ENCODE measurements around the gene GRM8.
"Not testable (repeated sequence)": the region's sequence is repeated elsewhere in the genome, so short reads cannot be mapped to it uniquely, and the experiment has no call there.

The GRM8 gene

DNA sequence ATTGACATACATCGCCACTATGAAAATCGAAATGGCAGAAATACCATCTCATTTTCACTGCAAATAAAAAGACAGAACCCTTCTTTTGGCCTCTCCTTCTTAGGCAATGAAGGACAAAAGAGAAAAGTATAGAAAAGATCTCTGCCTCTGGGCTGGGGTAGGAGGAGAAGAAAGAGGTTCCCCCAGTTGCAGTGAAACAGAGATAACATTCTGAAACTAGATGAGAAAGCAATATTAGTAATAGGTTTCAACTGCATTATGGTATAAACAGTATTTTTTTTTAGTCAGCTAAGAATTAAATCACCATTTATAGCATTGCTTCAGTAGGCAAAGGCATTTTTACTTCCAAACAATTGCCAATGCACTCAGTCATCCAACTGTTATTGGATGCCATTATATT is 347.5 kb downstream of the GRM8 start:
- not testable (repeated sequence) for DNase-seq

DNA sequence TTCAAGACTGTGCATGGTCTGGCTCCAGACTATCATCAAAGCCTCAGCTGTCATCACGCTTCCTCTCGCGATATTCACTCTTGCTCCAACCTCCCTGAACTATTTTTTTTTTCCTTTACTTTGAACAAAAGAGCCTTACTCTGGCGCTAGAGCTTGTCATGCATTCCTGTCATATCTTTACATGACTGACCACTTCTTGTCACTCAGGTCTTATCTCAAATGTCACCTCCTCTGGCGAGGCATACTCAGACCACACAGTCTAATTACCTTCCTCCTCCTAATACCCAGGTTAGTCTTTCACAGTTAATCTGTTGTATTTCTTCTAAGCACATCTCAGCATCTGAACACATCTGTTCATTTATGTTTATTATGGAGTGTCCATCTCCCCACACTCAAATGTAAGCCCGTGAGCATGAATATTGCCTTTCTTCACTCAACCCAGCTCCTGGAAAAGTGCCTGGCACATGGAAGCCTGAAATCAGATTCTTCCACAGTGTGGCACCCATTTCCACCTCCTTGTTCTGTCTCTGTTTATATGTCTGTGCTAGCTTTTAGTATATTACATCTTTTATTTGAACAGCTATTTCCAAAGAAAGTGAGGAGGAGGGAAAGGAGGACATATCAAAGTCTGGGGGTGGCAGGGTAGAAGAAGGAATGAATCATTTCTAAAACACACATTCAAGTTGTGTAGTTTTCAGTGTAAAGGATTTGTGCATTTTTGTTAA is 351.5 kb downstream of the GRM8 start:
- not testable (repeated sequence) for DNase-seq

DNA sequence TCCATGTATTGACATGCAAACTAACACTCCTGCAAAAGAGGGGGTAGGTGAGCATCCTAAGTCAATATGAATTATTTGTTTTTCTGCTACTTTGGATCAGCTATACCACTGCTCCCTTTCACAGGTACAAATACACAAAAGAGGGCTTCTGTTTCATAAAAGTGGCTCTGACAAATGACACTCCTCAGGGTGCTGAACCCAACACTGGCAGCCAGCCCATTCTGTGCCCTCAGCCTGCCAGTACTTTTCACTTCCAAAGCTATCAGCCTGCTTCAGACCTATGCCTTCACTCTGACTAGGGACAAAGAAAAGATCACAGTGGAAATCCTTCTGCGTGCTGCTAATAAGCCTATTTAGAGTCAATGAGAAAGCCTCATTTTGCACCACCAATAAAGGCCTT is 364.8 kb downstream of the GRM8 start:
- not testable (repeated sequence) for DNase-seq

DNA sequence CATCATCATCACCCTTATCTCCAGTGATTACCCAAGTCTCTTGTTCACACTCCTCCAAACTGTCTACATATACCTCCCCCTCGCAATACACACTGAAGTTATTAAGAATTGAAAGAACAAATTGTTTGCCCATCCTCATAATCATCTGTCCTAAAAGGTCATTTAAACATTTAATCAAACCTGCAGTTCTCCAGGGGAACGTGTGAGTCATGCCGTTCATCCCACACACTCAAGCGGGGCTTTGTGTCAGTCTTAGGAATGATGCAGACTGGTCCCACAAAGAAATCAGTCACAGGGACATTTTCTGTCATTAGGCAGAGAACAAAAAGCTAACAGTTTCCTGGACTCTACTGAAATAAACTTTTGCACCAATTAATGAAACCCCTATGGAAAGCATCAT is 365.2 kb downstream of the GRM8 start:
- DNase-seq: not testable (repeated sequence)

DNA sequence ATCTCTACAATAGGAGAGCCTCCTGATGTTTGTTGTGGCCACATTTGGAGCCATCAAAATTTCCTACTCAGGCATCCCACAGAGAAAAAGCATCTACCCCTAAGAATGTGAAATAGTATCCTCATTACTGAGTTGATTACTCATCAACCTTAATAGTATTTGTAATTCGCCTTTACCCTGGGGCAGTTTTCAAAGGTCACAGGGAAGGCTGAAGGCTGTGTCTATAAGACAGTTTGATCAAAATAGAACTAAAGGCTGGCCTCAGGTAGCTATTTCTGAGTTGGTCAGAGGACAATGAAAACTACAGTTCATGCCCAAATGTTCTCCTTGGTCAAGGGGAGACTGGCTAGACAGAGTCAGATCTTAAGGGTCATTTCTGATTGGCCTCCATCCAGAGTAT is 370.0 kb downstream of the GRM8 start:
- not testable (repeated sequence) for DNase-seq

DNA sequence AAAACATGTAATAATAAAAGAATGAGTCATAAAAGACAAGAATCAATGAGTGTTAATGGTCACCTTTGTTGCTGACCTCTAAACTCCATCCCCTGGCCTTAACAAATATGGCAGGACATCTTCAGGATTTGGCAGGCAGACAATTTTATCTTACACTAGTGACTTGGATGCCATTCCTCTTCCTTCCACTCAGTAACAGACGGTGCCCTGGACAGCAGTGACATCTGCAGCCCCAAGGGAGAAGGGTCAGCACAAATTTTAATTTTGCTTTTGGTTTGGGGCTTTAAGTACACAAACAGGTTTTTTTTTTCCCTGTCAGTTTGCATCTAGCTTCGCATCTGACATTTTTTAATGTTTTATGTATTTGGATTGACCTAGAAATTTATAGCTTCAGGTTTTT is 370.8 kb downstream of the GRM8 start:
- not testable (repeated sequence) for DNase-seq

DNA sequence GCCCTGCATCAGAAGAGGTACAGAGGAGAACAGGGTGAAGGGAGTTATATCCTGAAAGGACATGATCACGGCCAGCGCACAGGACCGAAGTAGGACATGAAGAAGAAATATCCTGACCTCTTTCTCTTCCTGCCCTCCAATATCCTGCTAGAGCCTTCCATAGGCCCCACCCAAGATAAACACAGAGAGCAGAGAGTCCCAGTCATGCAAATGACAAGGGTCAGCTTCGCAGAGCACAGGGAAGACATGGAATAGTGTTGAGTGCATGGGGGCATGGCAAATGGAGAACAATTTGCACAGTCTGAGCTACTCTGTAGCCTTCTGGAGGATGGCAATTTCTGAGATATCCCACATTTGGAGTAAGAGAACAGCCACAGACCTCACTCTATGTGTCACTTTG is 371.4 kb downstream of the GRM8 start:
- DNase-seq: no peak

DNA sequence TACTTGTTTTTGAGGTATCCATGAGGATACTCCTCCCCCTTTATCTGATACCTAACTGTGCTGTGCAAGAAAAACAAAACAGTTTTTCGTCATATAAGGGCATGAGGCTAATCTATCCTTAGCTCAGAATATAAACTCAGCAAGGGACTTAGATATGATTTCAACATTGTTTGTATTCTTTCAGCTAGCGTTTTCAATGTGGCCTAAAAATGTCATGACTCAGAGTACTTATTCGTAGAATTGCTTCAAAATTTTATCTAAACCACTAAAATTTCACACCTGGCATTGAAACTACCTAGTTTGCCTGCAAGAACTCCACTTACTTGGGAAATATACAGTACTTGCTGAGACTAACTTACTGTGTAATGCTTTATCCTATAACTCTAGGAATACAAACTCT is 376.2 kb downstream of the GRM8 start:
- not testable (repeated sequence) for DNase-seq

DNA sequence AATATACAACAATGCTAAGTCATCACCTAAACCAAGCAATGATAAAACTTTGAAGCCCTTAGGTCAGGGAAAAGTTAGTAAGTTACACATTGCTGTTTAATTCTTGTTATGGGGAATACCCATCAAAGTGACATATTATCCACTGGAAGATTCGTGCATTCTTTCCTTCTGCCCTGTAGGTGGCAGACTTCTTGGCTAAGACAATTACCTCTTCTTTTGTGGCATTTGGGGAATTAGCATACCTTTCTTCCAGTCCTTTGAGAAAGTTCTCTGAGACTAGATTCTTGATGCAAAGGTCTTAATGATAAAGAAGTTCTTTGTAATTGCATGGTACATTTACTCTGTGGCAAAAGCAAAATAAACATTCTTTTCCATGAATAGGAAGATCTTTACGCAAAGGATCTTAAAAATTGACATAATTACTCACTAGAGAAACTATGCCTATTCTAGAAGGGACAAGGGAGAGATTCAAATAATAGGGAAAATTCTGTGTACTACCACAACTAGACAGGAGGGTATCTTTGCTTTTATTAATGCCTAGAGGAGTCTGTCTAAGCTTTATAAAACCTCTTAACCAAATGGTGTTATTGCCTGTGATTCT is 395.9 kb downstream of the GRM8 start:
- no peak for DNase-seq

DNA sequence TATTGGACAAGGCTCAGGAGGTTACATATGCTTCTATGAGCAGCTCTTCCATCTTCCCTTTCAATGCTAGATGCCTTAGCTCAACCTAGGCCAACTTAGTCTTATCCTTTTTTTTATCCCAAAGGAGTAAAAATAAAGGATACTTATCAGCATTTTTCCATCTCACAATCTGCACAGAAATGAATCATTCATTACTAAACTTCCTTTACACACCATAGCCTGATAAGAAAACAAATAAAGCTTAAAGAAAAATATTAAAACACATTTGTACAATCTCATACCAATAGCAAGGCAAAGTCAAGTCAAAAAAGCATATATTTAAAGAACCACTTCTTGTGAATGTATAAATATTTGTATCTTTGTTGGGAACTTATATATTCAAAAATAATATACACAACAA is 407.4 kb downstream of the GRM8 start:
- DNase-seq: no peak

DNA sequence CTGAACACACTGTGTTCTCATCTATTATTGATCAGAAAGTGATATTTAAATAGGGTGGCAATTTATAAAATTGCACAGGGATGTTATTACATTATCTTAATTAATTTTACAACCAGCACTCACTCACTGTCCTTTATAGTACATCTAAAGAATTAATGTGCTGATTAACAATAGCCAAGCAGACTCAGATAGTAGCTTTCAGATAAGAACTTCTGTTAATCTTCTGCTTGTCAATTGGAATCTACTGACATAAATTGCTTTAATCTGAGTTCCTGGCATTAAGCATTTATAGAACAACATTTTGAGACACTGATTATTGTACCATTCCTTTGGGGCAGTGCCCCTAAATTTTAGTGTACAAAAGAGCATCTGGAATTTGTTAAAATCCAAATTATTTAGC is 408.9 kb downstream of the GRM8 start:
- no peak for DNase-seq

DNA sequence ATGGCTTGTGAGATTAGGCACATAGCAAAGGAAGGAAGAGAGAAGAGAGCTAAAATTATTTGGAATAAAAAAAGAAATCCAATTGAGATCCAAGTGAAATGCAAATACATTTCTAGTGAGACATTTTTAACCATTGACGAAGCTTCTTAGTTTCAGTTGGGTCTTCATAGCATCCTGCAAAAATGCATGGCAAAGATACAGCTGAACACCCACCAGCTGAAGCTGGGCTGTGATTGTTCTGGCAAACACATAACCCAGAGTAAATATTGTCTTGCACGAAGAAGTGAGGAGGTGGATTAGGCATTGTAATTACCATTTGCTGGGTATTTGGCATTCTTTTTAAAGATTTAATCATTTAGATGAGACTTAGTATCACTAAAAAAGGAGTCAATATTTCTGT is 409.4 kb downstream of the GRM8 start:
- no peak for DNase-seq

DNA sequence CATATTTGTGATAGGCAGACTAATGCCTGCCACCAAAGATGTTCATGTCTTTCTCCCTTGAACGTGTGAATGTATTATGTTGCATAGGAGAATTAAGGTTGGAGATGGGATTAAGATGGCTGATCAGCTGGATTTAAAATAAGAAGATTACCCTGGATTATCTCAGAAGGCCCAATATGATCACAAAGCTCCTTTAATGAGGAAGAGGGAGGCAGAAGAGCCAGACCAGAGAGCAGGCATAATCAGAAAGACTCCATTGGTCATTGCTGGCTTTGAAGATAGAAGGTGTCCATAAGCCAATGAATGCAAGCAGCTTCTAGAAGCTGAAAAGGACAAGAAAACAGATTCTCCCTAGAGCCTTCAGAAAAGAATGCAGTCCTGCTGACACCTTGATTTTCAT is 410.3 kb downstream of the GRM8 start:
- DNase-seq: no peak

DNA sequence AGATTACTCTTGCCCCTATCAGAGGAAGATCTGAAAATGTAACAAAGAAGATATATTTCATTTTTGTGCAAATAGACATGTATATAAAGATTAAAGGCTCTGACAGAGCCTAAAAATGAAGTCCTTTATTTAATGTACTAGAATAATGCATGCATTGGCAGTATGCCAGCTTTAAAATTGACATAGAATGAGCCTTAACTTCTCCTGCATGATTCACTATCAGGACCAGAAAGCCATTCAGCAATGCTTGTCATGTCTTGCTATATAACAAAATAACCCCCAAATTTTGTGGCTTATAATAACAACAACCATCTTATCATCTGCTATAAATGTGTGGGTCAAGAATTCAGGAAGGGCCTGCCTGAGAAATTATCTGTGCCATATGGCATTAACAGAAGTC is 411.9 kb downstream of the GRM8 start:
- DNase-seq: no peak

DNA sequence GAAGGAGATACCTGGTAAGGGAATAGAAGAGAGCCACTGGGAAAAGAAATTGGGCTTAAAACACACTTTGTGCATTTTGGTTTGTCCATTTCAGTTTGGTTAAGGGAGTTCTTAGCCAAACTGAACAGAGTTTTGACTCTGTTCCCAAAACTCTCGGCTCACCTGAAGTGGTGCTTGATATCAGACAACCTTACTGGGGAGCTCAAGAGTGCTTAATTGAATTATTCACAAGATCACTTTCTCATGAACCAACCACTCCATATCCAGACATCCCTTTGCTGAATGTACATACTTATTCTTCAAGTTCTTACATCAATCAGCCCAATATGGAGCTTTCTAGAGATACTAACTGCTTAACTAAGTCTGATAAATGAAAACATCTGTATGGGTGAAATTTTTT is 413.1 kb downstream of the GRM8 start:
- DNase-seq: no peak

DNA sequence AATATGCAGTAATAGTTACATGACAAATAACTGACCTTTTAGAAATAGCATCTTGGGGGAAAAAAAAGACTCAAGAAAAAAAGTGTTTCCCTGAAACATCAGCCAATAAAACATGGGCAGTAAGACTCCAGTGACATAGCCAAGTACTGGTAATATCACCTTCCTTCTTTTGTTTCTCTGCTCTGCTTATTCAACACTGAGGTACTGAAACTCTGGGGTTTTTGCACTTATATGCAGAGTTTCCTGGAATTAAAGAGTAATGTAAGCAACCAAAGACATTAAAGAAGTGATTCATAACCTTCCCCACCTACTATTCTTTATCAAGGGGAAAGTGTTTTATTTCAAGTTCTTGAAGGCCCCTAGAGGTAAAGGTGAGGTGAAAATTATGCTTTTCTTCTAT is 414.5 kb downstream of the GRM8 start:
- no peak for DNase-seq

DNA sequence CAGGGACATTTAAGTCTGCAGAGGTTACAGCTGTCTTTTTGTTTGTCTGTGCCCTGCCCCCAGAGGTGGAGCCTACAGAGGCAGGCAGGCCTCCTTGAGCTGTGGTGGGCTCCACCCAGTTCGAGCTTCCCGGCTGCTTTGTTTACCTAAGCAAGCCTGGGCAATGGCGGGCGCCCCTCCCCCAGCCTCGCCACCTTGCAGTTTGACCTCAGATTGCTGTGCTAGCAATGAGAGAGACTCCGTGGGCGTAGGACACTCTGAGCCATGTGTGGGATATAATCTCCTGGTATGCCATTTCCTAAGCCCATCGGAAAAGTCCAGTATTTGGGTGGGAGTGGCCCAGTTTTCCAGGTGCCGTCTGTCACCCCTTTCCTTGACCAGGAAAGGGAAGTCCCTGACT is 421.5 kb downstream of the GRM8 start:
- DNase-seq: not testable (repeated sequence)

DNA sequence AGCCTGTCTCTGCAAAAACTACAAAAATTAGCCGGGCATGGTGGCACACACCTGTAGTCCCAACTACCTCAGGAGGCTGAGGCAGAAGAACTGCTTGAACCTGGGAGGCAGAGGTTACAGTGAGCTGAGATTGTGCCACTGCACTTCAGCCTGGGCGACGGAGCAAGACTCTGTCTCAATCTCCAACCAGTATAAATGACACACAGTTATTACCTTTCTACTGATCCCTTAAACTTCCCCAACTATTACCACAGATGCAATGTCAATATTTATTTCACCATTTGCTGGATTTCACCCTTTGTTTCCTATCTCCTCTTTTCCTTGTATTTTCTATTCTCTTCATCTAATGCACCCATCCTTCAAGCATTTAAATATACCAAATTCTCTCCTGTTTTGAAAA is 431.8 kb downstream of the GRM8 start:
- no peak for DNase-seq

DNA sequence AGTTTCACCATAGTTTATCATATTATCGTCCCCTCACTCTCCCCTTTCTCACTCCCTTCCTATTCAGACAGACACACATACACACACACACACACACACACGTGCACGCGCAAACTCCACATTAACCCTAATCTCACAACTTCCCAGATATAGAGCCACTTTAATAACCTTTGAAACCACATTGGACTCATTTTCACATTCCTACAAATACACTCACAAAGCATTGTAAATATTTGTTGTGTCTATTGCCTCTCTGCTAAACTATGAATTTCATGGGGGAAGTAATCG is 433.6 kb downstream of the GRM8 start:
- no peak for DNase-seq

DNA sequence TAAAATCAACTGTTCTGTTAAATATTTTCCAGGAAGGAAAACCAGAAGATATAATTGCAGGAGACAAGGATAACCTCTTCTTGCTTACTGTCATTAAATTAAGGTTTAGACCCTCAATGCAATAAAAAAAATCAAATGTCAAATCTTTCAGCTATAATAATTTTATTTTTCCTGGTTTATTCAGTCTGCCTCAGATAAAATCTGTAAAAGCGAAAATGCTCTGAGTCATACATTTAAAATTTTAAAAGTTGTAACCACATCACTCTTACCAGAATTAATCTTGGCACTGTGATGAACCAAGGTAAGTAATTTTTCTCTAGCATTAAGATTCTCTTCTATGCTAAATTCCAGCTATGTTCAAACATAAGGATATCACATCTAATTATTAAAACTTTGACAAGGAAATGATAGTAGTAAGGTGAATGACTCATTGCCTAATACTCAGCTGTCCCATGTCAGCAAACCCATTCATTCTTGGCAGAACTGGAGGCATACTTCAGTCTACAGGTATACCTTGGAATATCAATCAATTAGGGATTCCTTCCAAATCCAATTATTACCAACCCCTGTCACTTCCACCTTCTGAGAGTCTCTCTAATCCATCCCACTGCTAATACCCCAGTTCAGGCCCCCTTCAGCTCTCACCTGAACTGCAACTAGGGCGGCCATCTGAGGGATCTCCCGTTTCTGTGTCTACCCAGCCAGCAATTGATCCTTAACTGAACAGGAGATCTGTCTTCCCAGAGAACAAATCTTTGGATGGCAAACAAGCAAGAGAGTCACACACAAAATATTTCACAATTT is 434.1 kb downstream of the GRM8 start:
- no peak for DNase-seq

DNA sequence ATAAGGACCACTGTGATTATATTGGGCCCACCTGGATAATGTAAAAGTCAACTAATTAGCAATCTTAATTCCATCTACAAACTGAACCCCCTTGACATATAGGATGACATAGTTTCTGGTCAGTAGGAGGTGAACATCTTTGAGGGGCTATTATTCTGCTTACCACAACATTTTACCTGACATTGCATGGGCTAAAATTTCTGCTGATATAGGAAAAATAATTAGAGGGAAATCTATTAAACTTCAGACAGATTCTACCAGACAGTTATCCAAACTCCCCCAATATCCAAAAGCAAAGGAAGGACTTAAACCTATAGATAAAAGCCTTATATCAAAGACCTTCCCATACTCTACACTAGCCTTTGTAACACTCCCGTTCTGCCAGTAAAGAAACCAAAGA is 443.6 kb downstream of the GRM8 start:
- no peak for DNase-seq

DNA sequence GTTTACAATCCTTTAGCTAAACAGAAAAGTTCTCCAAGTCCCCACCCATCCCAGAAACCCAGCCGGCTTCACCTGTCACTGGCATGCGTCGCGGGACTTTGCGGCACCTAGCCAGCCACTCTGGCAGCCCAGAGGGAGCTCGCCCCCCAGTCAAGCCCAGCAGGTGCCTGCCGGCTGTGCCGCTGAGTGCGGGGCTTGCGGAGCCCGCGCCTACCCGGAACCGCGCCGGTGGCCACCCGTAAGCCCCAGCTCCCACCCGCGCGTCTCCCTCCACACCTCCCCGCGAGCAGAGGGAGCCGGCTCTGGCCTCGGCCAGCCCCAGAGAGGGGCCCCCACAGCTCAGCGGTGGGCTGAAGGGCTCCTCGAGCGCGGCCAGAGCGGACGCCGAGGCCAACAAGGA is 446.1 kb downstream of the GRM8 start:
- DNase-seq: no peak

DNA sequence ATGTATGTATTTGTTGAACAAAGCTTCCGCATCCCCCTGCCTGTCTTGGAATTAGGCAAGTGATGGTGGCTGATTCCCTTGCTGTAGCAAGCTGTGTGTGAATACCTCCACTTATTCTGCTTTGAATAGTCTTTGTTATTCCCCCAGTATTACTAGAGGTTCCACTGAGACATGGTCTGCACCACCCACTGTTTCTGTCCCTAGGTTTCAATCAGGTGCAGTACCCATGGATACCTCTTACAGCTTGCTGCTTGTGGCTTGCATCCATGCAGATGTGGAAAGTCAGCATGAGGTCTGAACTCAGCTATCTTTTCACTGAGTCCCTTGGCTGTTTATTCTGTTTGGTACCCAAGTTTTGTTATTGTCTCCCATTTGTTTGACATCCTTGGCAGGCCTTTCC is 447.4 kb downstream of the GRM8 start:
- DNase-seq: no peak

DNA sequence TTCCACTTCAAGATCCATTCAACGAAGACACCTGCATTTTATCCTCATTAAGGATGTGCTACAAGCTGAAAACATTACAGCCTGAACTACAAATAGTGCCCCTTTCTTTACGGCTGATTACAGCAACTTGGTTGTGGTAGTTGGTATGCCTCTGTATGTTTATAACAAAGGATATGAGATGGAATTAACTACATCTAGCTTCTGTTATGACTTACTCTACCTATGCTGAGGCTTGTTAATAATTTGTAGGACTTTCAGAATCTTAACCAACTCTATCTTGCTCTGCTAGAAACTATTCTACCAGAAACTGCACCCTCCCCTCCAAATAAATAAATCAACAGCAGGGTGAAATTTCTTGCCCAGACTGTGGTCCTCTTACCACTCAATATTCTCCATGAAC is 448.1 kb downstream of the GRM8 start:
- DNase-seq: no peak

Data from CD4-positive, alpha-beta T cell treated with Interleukin-6 for 4 hours (primary cell).